22Rv1 (cell line): ENCODE results near the gene CTBP2.

Experiments used
- ZFX ChIP-seq: fragments of 450-650 bp; IDR thresholded peaks from 2 replicates; pipeline ENCODE4 v1.6.1; 2017; ENCODE audit warnings: antibody characterized with exemption, borderline replicate concordance
- TF ChIP-seq, protein P1 (sequence below): fragments of 450-650 bp; IDR thresholded peaks from 2 replicates; pipeline ENCODE4 v1.5.1; 2017; ENCODE audit warnings: mild to moderate bottlenecking

DNA sequence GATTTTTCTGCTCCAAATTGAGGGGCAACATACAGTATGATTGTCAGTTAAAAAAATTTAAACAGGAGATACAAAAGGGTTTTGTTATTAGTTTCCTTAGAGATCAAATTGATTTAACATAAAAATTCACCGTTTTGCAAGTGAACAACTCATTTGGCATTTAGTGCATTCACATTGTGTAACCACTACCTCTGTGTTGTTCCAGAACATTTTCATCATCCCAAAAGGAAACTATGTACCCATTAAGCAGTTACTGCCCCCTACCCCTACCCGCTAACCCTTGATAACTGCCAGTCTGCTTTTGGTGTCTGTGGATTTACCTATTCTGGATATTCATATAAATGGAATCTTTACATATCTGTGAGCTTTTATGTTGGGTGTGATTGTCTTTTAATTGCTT is 215.4 kb downstream of the CTBP2 start:
- TF ChIP-seq, protein P1, sequence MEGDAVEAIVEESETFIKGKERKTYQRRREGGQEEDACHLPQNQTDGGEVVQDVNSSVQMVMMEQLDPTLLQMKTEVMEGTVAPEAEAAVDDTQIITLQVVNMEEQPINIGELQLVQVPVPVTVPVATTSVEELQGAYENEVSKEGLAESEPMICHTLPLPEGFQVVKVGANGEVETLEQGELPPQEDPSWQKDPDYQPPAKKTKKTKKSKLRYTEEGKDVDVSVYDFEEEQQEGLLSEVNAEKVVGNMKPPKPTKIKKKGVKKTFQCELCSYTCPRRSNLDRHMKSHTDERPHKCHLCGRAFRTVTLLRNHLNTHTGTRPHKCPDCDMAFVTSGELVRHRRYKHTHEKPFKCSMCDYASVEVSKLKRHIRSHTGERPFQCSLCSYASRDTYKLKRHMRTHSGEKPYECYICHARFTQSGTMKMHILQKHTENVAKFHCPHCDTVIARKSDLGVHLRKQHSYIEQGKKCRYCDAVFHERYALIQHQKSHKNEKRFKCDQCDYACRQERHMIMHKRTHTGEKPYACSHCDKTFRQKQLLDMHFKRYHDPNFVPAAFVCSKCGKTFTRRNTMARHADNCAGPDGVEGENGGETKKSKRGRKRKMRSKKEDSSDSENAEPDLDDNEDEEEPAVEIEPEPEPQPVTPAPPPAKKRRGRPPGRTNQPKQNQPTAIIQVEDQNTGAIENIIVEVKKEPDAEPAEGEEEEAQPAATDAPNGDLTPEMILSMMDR, result no peak
- no peak for TF ChIP-seq ZFX
